Measurements from ENCODE around the gene STX3. TPM values are rescaled to one million over a fixed set of nuclear protein-coding genes. Genes with fewer than 3 reads are reported as not detected.

STX3 gene
- total RNA-seq, 1 experiment from 2014 or later = 20.4 TPM

DNA sequence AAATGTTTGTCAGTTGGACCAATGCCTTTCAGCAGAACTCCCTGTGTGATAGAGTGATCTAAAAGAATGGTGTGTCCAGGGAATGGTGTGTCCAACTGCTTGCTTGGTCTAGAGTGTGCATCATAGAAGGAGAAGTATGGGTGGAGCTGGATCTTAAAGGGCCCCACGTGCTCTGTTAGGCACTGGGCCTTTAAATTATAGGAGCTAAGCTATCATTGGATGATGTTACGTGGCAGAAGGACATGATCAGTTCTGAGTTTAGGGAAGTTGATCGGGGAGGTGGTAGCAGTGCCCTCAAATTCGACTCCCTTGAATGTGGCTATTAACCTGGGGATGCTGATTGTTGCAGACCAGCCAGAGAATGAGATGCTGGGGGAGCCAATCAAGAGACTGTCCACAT is 16.4 kb downstream of the STX3 start:
- H3K27me3 ChIP-seq (ENCODE audit: insufficient read depth, low read length) = no peaks in the 10 kb centered on the region
- BruUV-seq (replicated peaks) = no TSS peak
- H3K4me3 ChIP-seq (replicated peaks in 1 of 2; ENCODE audit: low read depth in 1 of 2, low read length in 2 of 2) = no peak overlapping the region
- no peak for ATAC-seq
- RAD21 ChIA-PET (ENCODE audit: low non-redundant PET in 1 of 2, low total read pairs in 2 of 2, uncharacterized antibody in 2 of 2, unreplicated experiment in 2 of 2) = no interaction called here
- H3K79me2 ChIP-seq (ENCODE audit: insufficient read depth, low read length) = peaks cover 47% of the 10 kb centered on the region
- H4K20me1 ChIP-seq (ENCODE audit: insufficient read depth) = peaks cover 4% of the 10 kb centered on the region; the same call in 1 of the 2 replicates
- H3K9me2 ChIP-seq (ENCODE audit: insufficient read depth) = no peaks in the 10 kb centered on the region
- H3K36me3 ChIP-seq (ENCODE audit: control insufficient read depth in 1 of 2, insufficient read depth in 2 of 2, low read length in 2 of 2) = no peaks in the 10 kb centered on the region; a peak in 1 of 4 replicates
- no peak overlapping the region for H3K4me2 ChIP-seq (ENCODE audit: low read length)
- intact Hi-C loops (cut with micrococcal nuclease) = no loop called here
- no peak for TF ChIP-seq POLR2AphosphoS5 (IDR thresholded peaks at IDR 0.05; ENCODE audit: low read depth, low read length)
- TF ChIP-seq SRF (IDR thresholded peaks at IDR 0.05; ENCODE audit: low read depth) = no peak
- no peak for TF ChIP-seq ZFX (IDR thresholded peaks at IDR 0.05)
- no peak for TF ChIP-seq YY1 (IDR thresholded peaks at IDR 0.05; ENCODE audit: extremely low read depth, insufficient replicate concordance, low read depth, low read length)
- TF ChIP-seq POLR2A (IDR thresholded peaks at IDR 0.05; ENCODE audit: borderline replicate concordance, extremely low read depth, insufficient read depth, insufficient read length) = no peak
- TF ChIP-seq CBX3 (IDR thresholded peaks at IDR 0.05; ENCODE audit: low read depth) = no peak
- TF ChIP-seq ELF1 (IDR thresholded peaks at IDR 0.05; ENCODE audit: borderline replicate concordance, low read depth) = no peak
- TF ChIP-seq CTCF (IDR thresholded peaks at IDR 0.05 in 2 of 3, conservative IDR thresholded peaks at IDR 0.05 in 1 of 3; ENCODE audit: borderline replicate concordance in 1 of 3, insufficient read depth in 1 of 3, low read depth in 2 of 3, low read length in 2 of 3) = no peak
- TF ChIP-seq EZH2phosphoT487 (IDR thresholded peaks at IDR 0.05; ENCODE audit: borderline replicate concordance) = no peak
- TF ChIP-seq REST (IDR thresholded peaks at IDR 0.05; ENCODE audit: low read depth) = no peak
- no peak for TF ChIP-seq ZNF274 (IDR thresholded peaks at IDR 0.05; ENCODE audit: low read depth, low read length)
- no peak for TF ChIP-seq ZBTB33 (IDR thresholded peaks at IDR 0.05; ENCODE audit: extremely low read depth, insufficient replicate concordance, low read length)
- no peak for TF ChIP-seq CEBPB (IDR thresholded peaks at IDR 0.05; ENCODE audit: low read depth)
- TF ChIP-seq SP1 (IDR thresholded peaks at IDR 0.05; ENCODE audit: low read depth) = no peak
- no peak for TF ChIP-seq EGR1 (IDR thresholded peaks at IDR 0.05; ENCODE audit: low read depth)
- TF ChIP-seq, protein P1, sequence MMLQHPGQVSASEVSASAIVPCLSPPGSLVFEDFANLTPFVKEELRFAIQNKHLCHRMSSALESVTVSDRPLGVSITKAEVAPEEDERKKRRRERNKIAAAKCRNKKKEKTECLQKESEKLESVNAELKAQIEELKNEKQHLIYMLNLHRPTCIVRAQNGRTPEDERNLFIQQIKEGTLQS (IDR thresholded peaks at IDR 0.05) = no peak
- TF ChIP-seq JUND (IDR thresholded peaks at IDR 0.05) = no peak
- TF ChIP-seq EZH2 (IDR thresholded peaks at IDR 0.05) = no peak
- H3K9me3 ChIP-seq (ENCODE audit: control insufficient read depth in 1 of 2, insufficient read depth in 1 of 2, low read depth in 1 of 2, low read length in 2 of 2) = no peaks in the 10 kb centered on the region
- CTCF ChIA-PET = interaction anchor here (2.3 kb wide), 1 partner anchor 16 kb away, joined by 5 read pairs; the partner anchor contains the start of gene STX3
- no peak overlapping the region for H3K9ac ChIP-seq (ENCODE audit: low read length)
- DNase-seq (ENCODE audit: low read depth, low spot score) = no peak
- POLR2A ChIA-PET = interaction anchor here (1.0 kb wide), 1 partner anchor 16 kb away, joined by 3 read pairs; no protein-coding TSS in a partner anchor
- H2AFZ ChIP-seq (ENCODE audit: low read depth, low read length, poor library complexity, severe bottlenecking) = no peak overlapping the region
- H3K4me1 ChIP-seq (ENCODE audit: control insufficient read depth in 1 of 2, insufficient read depth in 2 of 2, low read length in 2 of 2) = peaks cover 8 to 14% of the 10 kb centered on the region in 2 experiments
- no peak overlapping the region for H3K27ac ChIP-seq (ENCODE audit: low read depth, low read length)
